Gastrocnemius medialis (tissue), 4 donors: ENCODE data around the gene ZNF195.
"Not testable (repeated sequence)": the region's sequence is repeated elsewhere in the genome, so short reads cannot be mapped to it uniquely, and the experiment has no call there.

Source experiments
- CTCF ChIP-seq, 5 experiments: fragments of 450-650 bp in 3 of 5; fragments of 200-600 bp in 2 of 5; sonication (generic) in 2 of 5; IDR thresholded peaks in 4 of 5; conservative IDR thresholded peaks in 1 of 5; 1 replicate in 4 of 5; 2 replicates in 1 of 5; pipeline ENCODE4 v1.5.1; 2016 to 2019; ENCODE audit warnings: antibody characterized with exemption in 5 of 5, mild to moderate bottlenecking in 3 of 5, moderate library complexity in 3 of 5
- POLR2A ChIP-seq, 2 donors: fragments of 450-650 bp; IDR thresholded peaks; one replicate each; pipeline ENCODE4 v1.6.1; 2017; ENCODE audit warnings: antibody characterized with exemption in 2 of 2, mild to moderate bottlenecking in 2 of 2, moderate library complexity in 2 of 2

- not testable (repeated sequence) for TF ChIP-seq CTCF (IDR thresholded peaks at IDR 0.05 in 4 of 5, conservative IDR thresholded peaks at IDR 0.05 in 1 of 5); POLR2A (IDR thresholded peaks at IDR 0.05)
Observed at GRCh38 chr11:3406937-3407336, 28.0 kb upstream of the ZNF195 start.
